IMR-90 (cell line): Measurements from ENCODE around the gene ZNF526. TPM values are rescaled to one million over a fixed set of nuclear protein-coding genes. Genes with fewer than 3 reads are reported as not detected.

Source experiments
- ATAC-seq: fragments of 200-7000 bp; cut with Tn5 transposase; 2 replicates; pipeline ENCODE4 v1.9.1; 2020; ENCODE audit warnings: low read depth, mild to moderate bottlenecking, moderate library complexity
- BruUV-seq: library from RNA; stranded (reverse); fragments of 400-500 nt; replicated peaks from 2 replicates; lab custom pipeline; 2021; lab: Mats Ljungman, UMichigan
- CTCF ChIA-PET: fragments of 300-600 bp; formaldehyde crosslinking; extraction: SDS; loops from one replicate; lab custom pipeline; 2021; ENCODE audit warnings: antibody characterized with exemption; lab: Yijun Ruan, JAX
- POLR2A ChIA-PET: fragments of 300-600 bp; sonication (Branson Sonifier 250); formaldehyde crosslinking; loops from one replicate; lab custom pipeline; 2022; ENCODE audit warnings: antibody characterized with exemption; ENCODE audit not compliant: unreplicated experiment; lab: Charles Lee
- DNase-seq: peaks from one replicate; pipeline ENCODE4 v3.0.0; 2013
- H2AFZ ChIP-seq: replicated peaks from 2 replicates; pipeline ENCODE3; 2013; ENCODE audit warnings: low read length, mild to moderate bottlenecking; ENCODE audit not compliant: poor library complexity
- H2AK5ac ChIP-seq: 2 replicates; pipeline ENCODE4 v1.6.1; 2013; ENCODE audit warnings: low read depth, low read length, inconsistent platforms
- H2AK9ac ChIP-seq: replicated peaks from 2 replicates; pipeline ENCODE3; 2013; ENCODE audit warnings: mild to moderate bottlenecking, low read depth, low read length, moderate library complexity; ENCODE audit not compliant: poor library complexity
- H2BK120ac ChIP-seq: 2 replicates; pipeline ENCODE4 v1.6.1; 2013; ENCODE audit warnings: low read depth, low read length, inconsistent platforms
- H2BK15ac ChIP-seq: 3 replicates; pipeline ENCODE4 v1.6.1; 2013; ENCODE audit warnings: low read depth, low read length, inconsistent platforms
- H2BK20ac ChIP-seq: 2 replicates; pipeline ENCODE4 v1.6.1; 2013; ENCODE audit warnings: low read depth, mild to moderate bottlenecking, inconsistent platforms, low read length, moderate library complexity
- H2BK5ac ChIP-seq: 2 replicates; pipeline ENCODE4 v1.6.1; 2013; ENCODE audit warnings: mild to moderate bottlenecking, low read depth, low read length, inconsistent platforms; ENCODE audit not compliant: poor library complexity, severe bottlenecking
- H3K14ac ChIP-seq: replicated peaks from 2 replicates; pipeline ENCODE4 v1.6.1; 2013; ENCODE audit warnings: low read depth, low read length, inconsistent platforms
- H3K18ac ChIP-seq: 2 replicates; pipeline ENCODE4 v1.6.1; 2013; ENCODE audit warnings: low read depth, low read length, control low read depth
- H3K23ac ChIP-seq: 2 replicates; pipeline ENCODE4 v1.6.1; 2013; ENCODE audit warnings: low read depth, low read length, inconsistent platforms
- H3K27ac ChIP-seq: 2 replicates; pipeline ENCODE4 v1.5.1; 2013; ENCODE audit warnings: mild to moderate bottlenecking, control low read depth, low read length; ENCODE audit not compliant: insufficient read depth
- H3K27me3 ChIP-seq: 2 replicates; pipeline ENCODE4 v1.6.1; 2013; ENCODE audit warnings: low read length; ENCODE audit not compliant: control insufficient read depth, insufficient read depth
- H3K36me3 ChIP-seq: 2 replicates; pipeline ENCODE4 v1.6.1; 2013; ENCODE audit warnings: low read length, mixed read lengths; ENCODE audit not compliant: control insufficient read depth, insufficient read depth
- H3K4ac ChIP-seq: 2 replicates; pipeline ENCODE4 v1.6.1; 2013; ENCODE audit warnings: low read depth, low read length, inconsistent platforms
- H3K4me1 ChIP-seq: 2 replicates; pipeline ENCODE4 v1.6.1; 2013; ENCODE audit warnings: low read length, mixed read lengths; ENCODE audit not compliant: control insufficient read depth, insufficient read depth
- H3K4me2 ChIP-seq: 2 replicates; pipeline ENCODE4 v1.6.1; 2013; ENCODE audit warnings: low read depth, mild to moderate bottlenecking, control low read depth, low read length, moderate library complexity
- H3K4me3 ChIP-seq: 2 replicates; pipeline ENCODE4 v1.5.1; 2013; ENCODE audit warnings: low read depth, mild to moderate bottlenecking, control low read depth, low read length, moderate library complexity; ENCODE audit not compliant: insufficient read depth
- H3K56ac ChIP-seq: 2 replicates; pipeline ENCODE4 v1.6.1; 2013; ENCODE audit warnings: low read length, inconsistent platforms; ENCODE audit not compliant: insufficient read depth; ENCODE audit errors: extremely low read depth
- H3K79me1 ChIP-seq, 2 experiments: 2 replicates each; pipeline ENCODE4 v1.6.1; 2013; ENCODE audit warnings: low read length in 2 of 2, inconsistent platforms in 1 of 2, low read depth in 1 of 2
- H3K9ac ChIP-seq: 2 replicates; pipeline ENCODE4 v1.6.1; 2013; ENCODE audit warnings: low read depth, low read length, control low read depth
- H3K9me1 ChIP-seq: 2 replicates; pipeline ENCODE4 v1.6.1; 2013; ENCODE audit warnings: low read length, inconsistent platforms; ENCODE audit not compliant: insufficient read depth
- H3K9me3 ChIP-seq: 2 replicates; pipeline ENCODE4 v1.6.1; 2013; ENCODE audit warnings: low read length; ENCODE audit not compliant: control insufficient read depth, insufficient read depth
- H4K20me1 ChIP-seq: 2 replicates; pipeline ENCODE4 v1.6.1; 2013; ENCODE audit warnings: low read length, inconsistent platforms; ENCODE audit not compliant: insufficient read depth
- H4K5ac ChIP-seq: 2 replicates; pipeline ENCODE4 v1.6.1; 2013; ENCODE audit warnings: mild to moderate bottlenecking, low read depth, low read length, control low read depth
- H4K8ac ChIP-seq, 2 experiments: 2 replicates each; pipeline ENCODE4 v1.6.1; 2013; ENCODE audit warnings: low read depth in 2 of 2, low read length in 2 of 2, control low read depth in 1 of 2, inconsistent platforms in 1 of 2
- H4K91ac ChIP-seq: 2 replicates; pipeline ENCODE4 v1.6.1; 2013; ENCODE audit warnings: low read depth, low read length, inconsistent platforms; ENCODE audit not compliant: insufficient read depth
- CEBPB ChIP-seq: IDR thresholded peaks from 2 replicates; pipeline ENCODE4 v1.6.1; 2012; ENCODE audit warnings: low read depth, low read length, improper control_type of control experiment
- CHD1 ChIP-seq: IDR thresholded peaks from 2 replicates; pipeline ENCODE4 v1.6.1; 2012; ENCODE audit warnings: low read depth, low read length, improper control_type of control experiment
- FOS ChIP-seq: fragments of 150-350 bp; IDR thresholded peaks from 2 replicates; pipeline ENCODE4 v1.6.1; 2016; ENCODE audit warnings: low read depth, low read length
- MAFK ChIP-seq: IDR thresholded peaks from 2 replicates; pipeline ENCODE4 v1.6.1; 2012; ENCODE audit warnings: low read depth, low read length, improper control_type of control experiment
- NFE2L2 ChIP-seq: fragments of 150-350 bp; IDR thresholded peaks from 2 replicates; pipeline ENCODE4 v1.6.1; 2016; ENCODE audit warnings: low read depth, mild to moderate bottlenecking, low read length
- RAD21 ChIP-seq: IDR thresholded peaks from 2 replicates; pipeline ENCODE4 v1.6.1; 2012; ENCODE audit warnings: low read length, improper control_type of control experiment
- RCOR1 ChIP-seq: IDR thresholded peaks from 2 replicates; pipeline ENCODE4 v1.6.1; 2012; ENCODE audit warnings: mild to moderate bottlenecking, low read length, improper control_type of control experiment; ENCODE audit not compliant: insufficient replicate concordance
- USF2 ChIP-seq: fragments of 150-350 bp; IDR thresholded peaks from 2 replicates; pipeline ENCODE4 v1.6.1; 2017; ENCODE audit warnings: mild to moderate bottlenecking, antibody characterized with exemption, low read length, low read depth
- WGBS, 2 experiments: methylation state at CpG; one replicate each; pipeline versions ENCODE4 v1.1.5 to v1.1.7; 2013; ENCODE audit warnings: missing lambda C conversion rate in 2 of 2; ENCODE audit not compliant: insufficient read length in 1 of 2; ENCODE audit errors: extremely low coverage in 2 of 2; 5-methylcytosine and 5-hydroxymethylcytosine counted together
- dilution Hi-C: fragments of 300-500 bp; cut with HindIII; formaldehyde crosslinking; loops from one replicate; pipeline ENCODE4 v1.14.3; 2018; ENCODE audit warnings: low sequenced_read_pairs; ENCODE audit not compliant: unreplicated experiment
- in situ Hi-C: fragments of 300-500 bp; cut with MboI; formaldehyde crosslinking; loops from 3 replicates; pipeline ENCODE4 v1.14.3; 2019; ENCODE audit warnings: low sequenced_read_pairs, inconsistent platforms, mixed read lengths
- intact Hi-C: fragments of 100-400 bp; cut with micrococcal nuclease; formaldehyde crosslinking; loops from 2 replicates; pipeline ENCODE4 v1.10.0; 2022
- polyA plus RNA-seq, 3 experiments: library from polyadenylated mRNA; depleted of rRNA; stranded (reverse); fragments of >200 nt; gene quantifications; 2 replicates each; pipeline ENCODE4 v1.2.3, GENCODE V29; 2012; ENCODE audit warnings: low replicate concordance in 1 of 3
- total RNA-seq: library from RNA; depleted of rRNA; stranded (reverse); fragments of >200 nt; gene quantifications from 2 replicates; pipeline ENCODE4 v1.2.3, GENCODE V29; 2012

ZNF526 gene
- total and polyA plus RNA-seq, 2 of the 4 experiments (the other 2 are of a cell fraction): 7.3 to 13.6 TPM

- peak; percentile 50 for DNase-seq
- Histone ChIP-seq H3K4me1 (no peaks in the 10 kb centered on the region), H3K27ac (no peak overlapping the region), H2BK20ac (no peak overlapping the region), H3K23ac (no peak overlapping the region), H4K91ac (no peak overlapping the region), H4K20me1 (peaks cover 75% of the 10 kb centered on the region), H3K4me3 (no peak overlapping the region), H3K9me1 (peaks cover 14% of the 10 kb centered on the region), H2BK15ac (no peak overlapping the region), H3K9me3 (no peaks in the 10 kb centered on the region), H2AK9ac (no peak overlapping the region), H2AFZ (no peak overlapping the region), H3K27me3 (no peaks in the 10 kb centered on the region), H3K14ac (no peak overlapping the region), H4K8ac (no peak overlapping the region), H3K4ac (no peak overlapping the region), H3K56ac (no peak overlapping the region), H3K18ac (no peak overlapping the region), H2AK5ac (no peak overlapping the region), H2BK120ac (no peak overlapping the region), H3K4me2 (no peak overlapping the region), H2BK5ac (no peak overlapping the region), H3K36me3 (peaks cover 63% of the 10 kb centered on the region), H3K9ac (no peak overlapping the region), H3K79me1 (peaks cover 24 to 75% of the 10 kb centered on the region in 2 experiments), H4K5ac (no peak overlapping the region)
- intact Hi-C loops (no loop called here), in situ Hi-C loops (no loop called here), dilution Hi-C loops (no loop called here)
- TSS peak; percentile 5 for BruUV-seq
- peak; percentile 62; the same call in 1 of the 2 replicates for ATAC-seq
- ChIA-PET CTCF (no interaction called here), POLR2A (no interaction called here)
- no CpG with 5 or more reads among the region's 1 CpG for WGBS, 2 experiments
- no peak for TF ChIP-seq CEBPB
- no peak for TF ChIP-seq NFE2L2
- TF ChIP-seq CHD1: no peak
- no peak for TF ChIP-seq FOS
- no peak for TF ChIP-seq RAD21
- no peak for TF ChIP-seq MAFK
- TF ChIP-seq USF2: no peak
- TF ChIP-seq RCOR1: no peak
Measured at GRCh38 chr19:42226886-42227285, 6.8 kb downstream of the ZNF526 start.
